SK-N-MC (cell line): ENCODE measurements around the gene EIF5A.

Experiments used
- DNase-seq: peaks from one replicate; pipeline ENCODE4 v3.0.0-alpha.2; 2011; ENCODE audit warnings: low read depth, low spot score
- H3K27ac ChIP-seq: fragments of 200-600 bp; sonication (generic); 2 replicates; pipeline ENCODE4 v1.5.1; 2016; ENCODE audit warnings: mixed run types
- H3K36me3 ChIP-seq: fragments of 200-600 bp; sonication (generic); 2 replicates; pipeline ENCODE4 v1.6.1; 2017; ENCODE audit warnings: antibody characterized with exemption, low read length, mixed read lengths; ENCODE audit not compliant: insufficient read depth
- H3K4me3 ChIP-seq: fragments of 200-600 bp; sonication (generic); 2 replicates; pipeline ENCODE4 v1.5.1; 2016
- H3K9ac ChIP-seq: fragments of 200-600 bp; sonication (generic); 2 replicates; pipeline ENCODE4 v1.8.0; 2017; ENCODE audit warnings: mixed run types, mixed read lengths; ENCODE audit not compliant: insufficient read length
- H3K9me3 ChIP-seq: fragments of 200-600 bp; sonication (generic); 2 replicates; pipeline ENCODE4 v1.6.1; 2017; ENCODE audit warnings: low read depth, mild to moderate bottlenecking, antibody characterized with exemption, low read length, moderate library complexity, mixed read lengths
- EZH2 ChIP-seq: fragments of 200-600 bp; sonication (generic); IDR thresholded peaks from one replicate; pipeline ENCODE4 v1.6.1; 2017; ENCODE audit warnings: antibody characterized with exemption
- FOXP2 ChIP-seq: optimal IDR thresholded peaks from 2 replicates; pipeline ENCODE3; 2011; ENCODE audit warnings: mild to moderate bottlenecking, moderate library complexity; ENCODE audit not compliant: insufficient read depth; ENCODE audit errors: extremely low read length, control extremely low read depth
- POLR2AphosphoS5 ChIP-seq: IDR thresholded peaks from 2 replicates; pipeline ENCODE4 v1.6.1; 2012; ENCODE audit warnings: mild to moderate bottlenecking, low read depth, low read length, borderline replicate concordance

The EIF5A gene

DNA sequence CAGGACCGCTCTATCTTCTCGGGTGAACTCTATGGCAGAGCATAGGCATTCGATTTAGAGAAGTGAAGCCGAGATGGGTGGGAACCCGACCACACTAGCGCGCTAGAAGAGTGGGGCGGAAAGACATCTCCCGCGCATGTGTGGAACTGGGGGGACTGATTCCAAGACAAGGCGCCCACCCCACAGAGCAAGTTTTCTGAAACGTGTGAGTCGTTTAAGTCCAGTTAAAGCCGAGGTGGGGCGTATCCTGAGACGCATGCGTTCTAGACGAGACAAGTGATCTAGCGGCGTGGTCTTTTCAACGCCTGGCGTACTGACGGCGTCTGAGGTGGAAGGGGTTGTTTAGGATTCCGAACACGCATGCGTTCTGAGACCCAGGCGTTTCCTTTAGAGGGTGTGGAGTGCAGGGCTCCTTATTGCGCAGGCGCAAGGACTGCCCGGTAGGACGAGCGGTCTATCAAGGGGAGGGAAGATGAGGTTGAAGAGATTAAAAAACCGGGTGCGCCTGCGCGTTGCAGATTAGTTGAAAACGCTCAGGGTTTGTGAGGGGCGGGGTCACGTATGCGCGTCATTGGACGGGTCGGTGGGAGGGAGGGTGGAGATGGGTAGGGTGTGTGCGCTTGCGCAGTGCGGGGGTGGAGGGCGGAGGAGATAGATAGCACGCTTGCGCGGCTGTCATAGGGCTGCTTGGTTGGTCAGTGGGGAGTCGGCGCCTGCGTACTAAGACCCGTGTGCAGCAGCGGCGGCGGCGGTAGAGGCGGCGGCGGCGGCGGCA, at the start of gene EIF5A:
Gene EIF5A, plus strand, starts transcription at position 718 of the 775 bp plus-strand sequence. CDS start 2,008 bp downstream, outside the sequence.
- Histone ChIP-seq H3K4me3 (peak within 1 kb of the TSS; percentile 88), H3K9ac (peak within 1 kb of the TSS; percentile 97), H3K27ac (peak within 1 kb of the TSS; percentile 96), H3K9me3 (no peaks in the 10 kb centered on the region), H3K36me3 (peaks cover 32% of the 10 kb centered on the region)
- peak; percentile 96 for DNase-seq
- TF ChIP-seq EZH2 (no peak), FOXP2 (peak; percentile 50), POLR2AphosphoS5 (peak; percentile 82)

DNA sequence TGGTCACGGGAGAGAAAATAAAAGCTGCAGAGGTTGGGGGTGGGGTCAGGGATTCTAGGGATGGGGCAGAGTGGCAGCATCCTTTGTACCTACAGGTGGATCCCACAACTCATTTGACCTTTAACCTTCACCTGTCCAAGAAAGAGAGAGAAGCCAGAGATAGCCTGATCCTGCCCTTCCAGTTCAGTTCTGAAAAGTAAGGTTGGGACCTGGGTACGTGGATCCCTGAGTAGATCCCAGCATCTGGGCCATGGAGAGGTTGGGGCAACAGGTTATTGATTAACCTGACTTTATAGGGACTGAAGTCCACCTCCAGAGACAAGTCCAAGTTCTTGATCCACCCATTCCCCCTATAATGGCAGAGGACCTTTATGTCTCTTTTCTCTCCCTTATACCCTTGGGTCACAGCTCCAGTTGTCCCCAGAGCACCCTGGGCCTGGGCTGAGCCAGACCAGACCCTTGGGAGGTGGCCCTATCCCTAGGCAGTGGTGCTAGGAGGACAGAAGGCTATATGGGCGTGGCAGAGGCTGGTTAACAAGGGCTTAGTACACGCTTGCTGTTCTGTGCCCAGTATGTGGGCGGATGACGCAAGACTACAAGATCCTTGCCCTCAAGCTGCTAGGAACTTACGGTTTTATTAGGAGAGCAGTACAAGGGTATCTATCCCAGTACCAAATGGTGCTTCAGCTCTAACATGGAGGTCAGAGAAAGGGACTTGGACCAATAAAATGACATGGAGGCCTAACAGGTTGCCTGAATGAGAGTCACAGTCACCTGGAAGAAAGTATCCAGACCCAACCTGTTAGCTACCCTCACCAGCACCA, 48.5 kb upstream of the EIF5A start:
- Histone ChIP-seq H3K9ac (peak overlapping the region; percentile 57), H3K9me3 (no peaks in the 10 kb centered on the region), H3K27ac (peak overlapping the region; percentile 84), H3K4me3 (no peak overlapping the region), H3K36me3 (peaks cover 31% of the 10 kb centered on the region)
- DNase-seq = no peak
- no peak for TF ChIP-seq FOXP2
- TF ChIP-seq POLR2AphosphoS5 = no peak
- TF ChIP-seq EZH2 = no peak

DNA sequence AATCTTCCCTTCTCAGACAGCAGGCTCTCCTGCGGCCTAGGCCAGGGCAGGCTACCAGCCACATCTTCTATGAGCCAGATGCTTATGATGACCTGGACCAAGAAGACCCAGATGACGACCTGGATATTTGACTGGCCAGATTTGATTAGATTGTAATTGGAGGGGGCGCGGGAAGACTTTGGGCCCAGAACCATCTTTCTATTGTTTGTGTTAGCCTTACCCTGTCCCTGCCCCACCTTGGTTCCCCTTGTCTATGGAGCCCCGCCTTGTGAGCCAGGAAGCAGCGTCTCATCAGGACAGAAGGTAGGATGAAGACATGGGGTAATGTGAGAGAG, 47.9 kb upstream of the EIF5A start:
- Histone ChIP-seq H3K36me3 (peaks cover 25% of the 10 kb centered on the region), H3K4me3 (no peak overlapping the region), H3K9ac (peak overlapping the region; percentile 57), H3K9me3 (no peaks in the 10 kb centered on the region), H3K27ac (peak overlapping the region; percentile 84)
- no peak for TF ChIP-seq FOXP2
- TF ChIP-seq POLR2AphosphoS5 = no peak
- TF ChIP-seq EZH2 = no peak
- no peak for DNase-seq

- TF ChIP-seq POLR2AphosphoS5 (no peak), FOXP2 (no peak), EZH2 (no peak)
- Histone ChIP-seq H3K9me3 (no peaks in the 10 kb centered on the region), H3K27ac (peak overlapping the region; percentile 84; the same call in 1 of the 2 replicates), H3K36me3 (peaks cover 20% of the 10 kb centered on the region), H3K9ac (no peak overlapping the region), H3K4me3 (no peak overlapping the region)
- DNase-seq = no peak
Measured at GRCh38 chr17:7260151-7260550, 47.3 kb upstream of the EIF5A start.

DNA sequence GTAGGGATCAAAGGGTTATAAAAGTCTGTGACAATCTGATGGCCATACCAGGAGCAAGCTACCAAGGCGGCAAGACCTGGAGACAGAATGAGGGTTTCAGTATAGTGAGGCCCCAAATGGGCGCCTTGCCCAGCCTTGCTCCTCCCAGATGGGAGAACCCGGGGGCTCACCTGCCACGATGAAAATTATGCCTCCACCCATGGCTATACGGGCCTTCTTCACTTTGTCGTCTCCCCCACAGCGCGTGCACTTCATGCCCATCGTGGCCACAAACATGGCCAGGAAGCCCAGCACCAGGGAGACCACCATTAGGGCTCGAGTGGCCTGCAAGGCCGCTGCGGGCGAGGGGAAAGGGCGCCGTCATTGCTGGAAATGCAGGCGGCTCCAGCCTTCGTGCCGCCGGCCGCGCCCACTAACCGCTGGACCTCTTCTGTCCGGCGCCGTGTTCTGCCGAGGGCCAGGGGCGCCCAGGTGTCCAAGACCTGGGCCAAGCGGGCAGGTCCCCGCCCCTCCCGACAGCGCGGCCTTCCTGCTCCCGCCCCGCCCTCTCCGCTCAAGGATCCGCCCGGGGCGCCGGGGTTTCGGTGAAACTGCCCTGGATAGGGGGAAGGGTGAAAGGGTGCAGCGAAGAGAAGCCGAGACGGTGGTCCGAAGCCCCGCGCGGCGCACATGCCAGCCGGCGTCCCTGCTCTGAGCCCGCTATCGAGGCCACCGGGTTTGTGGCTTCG, 46.6 kb upstream of the EIF5A start:
- Histone ChIP-seq H3K9me3 (no peaks in the 10 kb centered on the region), H3K27ac (no peak overlapping the region), H3K36me3 (peaks cover 17% of the 10 kb centered on the region), H3K4me3 (no peak overlapping the region), H3K9ac (no peak overlapping the region)
- DNase-seq = no peak
- no peak for TF ChIP-seq EZH2
- no peak for TF ChIP-seq POLR2AphosphoS5
- no peak for TF ChIP-seq FOXP2

- H3K36me3 ChIP-seq = peaks cover 17% of the 10 kb centered on the region
- no peak overlapping the region for H3K27ac ChIP-seq
- TF ChIP-seq EZH2 (no peak), POLR2AphosphoS5 (no peak), FOXP2 (no peak)
- H3K9me3 ChIP-seq = no peaks in the 10 kb centered on the region
- no peak overlapping the region for H3K4me3 ChIP-seq
- H3K9ac ChIP-seq = no peak overlapping the region
- DNase-seq = no peak
Measured at GRCh38 chr17:7261379-7262191, 45.8 kb upstream of the EIF5A start.

- Histone ChIP-seq H3K36me3 (peaks cover 17% of the 10 kb centered on the region), H3K27ac (no peak within 1 kb of the TSS), H3K9me3 (no peaks in the 10 kb centered on the region), H3K9ac (no peak within 1 kb of the TSS), H3K4me3 (no peak within 1 kb of the TSS)
- DNase-seq = no peak
- TF ChIP-seq POLR2AphosphoS5 = no peak
- TF ChIP-seq EZH2 = no peak
- no peak for TF ChIP-seq FOXP2
Measured at GRCh38 chr17:7262192-7262934, 45.1 kb upstream of the EIF5A start, which contains the start of gene CLDN7. TSS of gene CLDN7 (minus strand) at chr17:7262478. CDS start at chr17:7262043, 435 bp downstream.
